Epithelial cell of prostate (primary cell): ENCODE measurements around the gene FAM25G.

Source experiments
- DNase-seq: peaks from one replicate; pipeline ENCODE4 v3.0.0-alpha.2; 2011; ENCODE audit warnings: low read depth, low spot score
- H3K27ac ChIP-seq: fragments of 450-650 bp; 2 replicates; pipeline ENCODE4 v1.5.1; 2017; ENCODE audit warnings: mild to moderate bottlenecking

The FAM25G gene

DNA sequence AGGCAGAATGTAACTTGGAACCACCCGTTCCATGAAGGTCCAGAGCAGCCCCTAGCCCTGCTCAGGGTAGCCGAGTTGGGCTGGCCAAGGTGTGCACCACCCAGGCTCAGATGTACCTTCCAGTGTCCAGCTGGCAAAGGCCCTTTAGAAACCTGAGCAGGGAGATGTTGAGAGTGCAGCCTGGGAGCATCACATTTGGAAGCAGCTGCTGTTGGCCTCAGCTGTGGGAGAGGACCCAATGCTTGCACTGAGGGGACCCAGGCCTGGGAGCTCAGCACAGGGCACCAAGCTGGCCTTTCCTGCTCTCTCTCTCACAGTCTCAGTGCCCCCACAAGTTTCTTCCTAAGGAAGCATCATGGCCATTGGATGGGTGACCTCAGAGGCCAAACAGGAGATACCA, 41.1 kb downstream of the FAM25G start:
- DNase-seq = no peak
- no peak overlapping the region for H3K27ac ChIP-seq

DNA sequence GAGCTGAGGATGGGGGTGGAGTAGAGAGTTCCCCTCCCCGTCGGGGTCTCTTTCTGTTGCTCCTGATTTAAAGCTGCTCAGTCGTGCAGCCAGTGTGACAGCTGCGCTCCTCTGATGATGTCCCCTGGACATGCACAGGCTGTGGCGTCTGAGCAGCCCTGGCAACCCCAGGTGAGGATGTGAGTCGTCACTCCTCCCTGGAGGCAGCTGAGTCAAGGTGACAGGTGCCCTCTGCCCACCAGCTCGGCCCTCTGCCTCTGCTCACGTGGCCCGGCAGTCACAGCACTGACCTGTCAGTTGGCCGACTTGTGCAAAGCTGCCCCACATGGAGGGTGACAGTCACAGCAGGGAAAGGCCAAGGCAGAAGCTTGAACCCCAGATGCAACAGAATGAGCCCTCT, 41.5 kb downstream of the FAM25G start:
- DNase-seq = no peak
- no peak overlapping the region for H3K27ac ChIP-seq

DNA sequence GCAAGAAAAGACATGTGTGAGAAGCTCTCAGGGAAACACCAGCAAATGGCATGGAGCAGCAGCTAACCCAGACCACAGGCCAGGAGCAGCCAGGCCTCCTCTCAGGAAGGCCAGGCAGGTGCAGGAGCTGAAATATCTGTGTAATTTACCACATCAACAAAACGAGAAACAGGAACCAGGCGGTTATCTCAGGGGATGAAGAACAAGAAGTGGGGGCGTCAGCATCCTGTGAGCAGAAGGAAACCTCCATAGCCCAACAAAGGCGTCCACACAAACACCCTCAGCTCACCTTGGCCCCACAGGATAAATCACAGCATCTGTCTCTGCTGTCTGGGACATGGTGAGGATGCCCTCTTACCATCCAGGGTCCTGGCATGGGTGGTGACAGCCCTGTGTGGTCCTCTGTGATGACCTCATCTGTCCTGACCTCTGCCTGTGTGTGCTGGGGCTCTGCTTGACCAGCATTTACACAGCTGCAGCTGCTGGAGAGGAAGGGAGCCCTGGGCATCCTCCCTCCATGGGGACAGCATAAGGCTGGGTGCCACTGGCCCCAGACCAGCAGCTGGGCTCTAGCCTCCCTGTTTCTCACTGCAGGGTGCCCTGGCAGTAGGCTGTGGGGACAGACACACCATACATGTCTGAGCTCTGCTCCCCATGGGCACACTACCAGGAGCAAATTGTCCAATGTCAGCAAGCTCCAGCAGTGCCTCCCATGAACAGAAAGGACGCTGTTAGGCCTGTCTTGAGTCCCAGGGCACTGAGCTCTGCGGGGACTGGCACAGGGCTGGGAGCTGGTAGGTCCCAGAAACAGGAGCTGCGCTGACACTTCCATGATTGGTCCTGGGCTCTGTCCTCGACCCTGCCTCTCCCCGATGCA, 42.2 kb downstream of the FAM25G start:
- no peak for DNase-seq
- no peak overlapping the region for H3K27ac ChIP-seq

DNA sequence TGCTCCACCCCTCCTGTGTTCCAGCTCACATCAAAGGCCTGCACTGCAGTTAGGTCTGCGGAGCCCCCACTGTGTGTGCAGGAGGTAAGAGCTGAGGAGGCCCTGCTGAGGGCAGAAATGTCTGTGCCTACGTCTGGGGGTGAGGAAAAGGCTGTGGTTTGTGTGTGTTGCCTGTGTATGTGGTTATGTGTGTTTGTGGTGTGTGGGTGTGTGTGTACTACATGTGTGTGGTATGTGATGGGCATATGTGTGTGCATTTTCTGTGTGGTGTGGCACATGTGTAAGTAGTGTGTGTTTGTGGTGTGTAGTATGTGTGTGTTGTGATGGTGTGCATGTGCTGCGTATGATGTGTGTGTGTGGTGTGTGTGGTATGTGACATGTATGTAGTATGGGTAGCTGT, 43.8 kb downstream of the FAM25G start:
- no peak overlapping the region for H3K27ac ChIP-seq
- no peak for DNase-seq

DNA sequence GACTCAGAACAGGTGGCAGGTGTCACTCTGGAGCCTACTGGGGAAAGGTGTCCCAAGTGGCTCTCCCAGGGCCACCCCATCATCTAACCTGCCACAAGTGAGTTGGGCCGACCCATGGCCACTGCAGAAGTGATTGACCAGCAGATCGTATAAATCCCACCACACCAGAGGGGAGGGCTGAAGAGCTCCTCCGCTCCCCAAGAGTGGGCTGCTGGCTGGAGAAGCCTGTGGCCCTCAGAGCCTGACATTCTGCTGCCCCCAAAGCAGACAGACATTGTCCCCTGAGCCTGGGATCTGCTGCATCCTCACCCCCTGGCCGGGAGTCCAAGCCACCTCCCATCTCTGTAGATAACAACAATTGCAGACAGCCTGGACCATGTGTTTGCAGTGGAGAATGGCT, 44.3 kb downstream of the FAM25G start:
- no peak for DNase-seq
- H3K27ac ChIP-seq = no peak overlapping the region

DNA sequence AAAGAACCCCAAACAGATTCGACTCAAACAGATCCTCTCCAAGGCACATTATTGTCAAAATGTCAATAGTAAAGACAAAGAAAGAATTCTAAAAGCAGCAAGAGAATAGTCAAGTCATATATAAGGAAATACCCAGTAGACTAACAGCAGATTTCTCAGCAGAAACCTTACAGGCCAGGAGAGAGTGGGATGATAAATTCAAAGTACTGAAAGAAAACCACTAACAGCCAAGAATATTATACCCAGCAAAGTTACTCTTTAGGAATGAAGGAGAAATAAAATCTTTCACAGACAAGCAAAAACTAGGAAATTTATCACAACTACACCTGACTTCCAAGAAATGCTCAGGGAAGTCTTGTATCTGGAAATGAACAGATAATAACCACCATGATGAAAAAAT, 45.8 kb downstream of the FAM25G start:
- no peak overlapping the region for H3K27ac ChIP-seq
- DNase-seq = no peak

DNA sequence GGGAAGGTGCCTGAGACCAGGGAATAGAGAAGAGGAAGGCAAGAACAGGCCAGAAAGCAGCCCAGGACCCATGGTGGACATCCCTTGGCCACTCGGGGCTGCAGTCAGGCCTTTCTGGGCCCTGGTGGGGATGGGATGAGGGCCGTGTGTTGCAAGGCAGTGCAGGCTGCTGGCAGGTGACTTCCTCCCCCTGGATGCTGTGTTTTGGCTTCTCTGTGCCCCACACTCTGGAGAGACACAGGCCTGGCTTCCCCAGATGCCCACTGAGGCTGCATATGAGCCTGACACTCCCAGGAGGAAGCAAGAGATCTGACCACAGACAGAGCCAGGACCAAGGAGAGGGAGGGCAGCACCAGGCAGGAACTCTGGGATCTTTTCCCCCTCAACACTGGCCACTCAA, 47.5 kb downstream of the FAM25G start:
- no peak overlapping the region for H3K27ac ChIP-seq
- DNase-seq = no peak

DNA sequence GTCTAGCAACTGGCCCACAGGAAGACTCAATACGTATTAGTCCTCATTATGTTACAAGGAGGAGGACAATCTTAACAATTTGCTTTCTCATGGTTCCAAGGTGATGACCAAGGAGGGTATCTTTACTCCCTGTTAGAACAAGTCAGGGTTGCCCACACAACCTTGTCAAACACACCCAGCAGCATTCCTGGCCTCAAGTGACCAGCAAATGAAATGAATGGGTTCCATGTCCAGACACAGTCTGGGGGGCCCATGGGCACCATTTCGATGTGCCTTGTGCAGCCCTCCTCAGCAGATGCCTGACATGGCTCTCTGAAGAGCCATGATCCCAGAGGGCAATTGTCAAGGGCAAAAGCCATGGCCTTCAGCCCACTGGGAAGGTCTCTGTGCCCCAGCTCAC, 48.4 kb downstream of the FAM25G start:
- H3K27ac ChIP-seq = no peak overlapping the region
- DNase-seq = no peak

DNA sequence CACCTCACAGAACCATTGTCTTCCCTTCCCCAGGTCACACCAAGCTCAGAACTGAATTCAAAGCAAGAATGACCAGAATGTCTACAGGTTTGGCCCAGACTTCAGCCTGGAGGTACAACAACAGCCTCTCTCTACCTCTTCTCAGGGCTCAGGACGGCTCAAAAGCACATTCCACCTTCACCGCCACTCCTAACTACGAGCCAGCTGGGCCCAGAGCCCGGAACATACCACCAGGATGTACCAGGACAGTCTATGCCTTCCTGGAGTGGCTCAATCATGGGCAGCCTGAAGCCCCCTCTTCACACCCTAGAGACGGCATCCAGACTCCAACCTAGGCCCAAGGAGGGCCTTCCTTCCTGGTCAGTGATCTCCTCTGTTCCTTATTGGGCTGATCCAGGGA, 49.1 kb downstream of the FAM25G start:
- DNase-seq = no peak
- H3K27ac ChIP-seq = no peak overlapping the region

DNA sequence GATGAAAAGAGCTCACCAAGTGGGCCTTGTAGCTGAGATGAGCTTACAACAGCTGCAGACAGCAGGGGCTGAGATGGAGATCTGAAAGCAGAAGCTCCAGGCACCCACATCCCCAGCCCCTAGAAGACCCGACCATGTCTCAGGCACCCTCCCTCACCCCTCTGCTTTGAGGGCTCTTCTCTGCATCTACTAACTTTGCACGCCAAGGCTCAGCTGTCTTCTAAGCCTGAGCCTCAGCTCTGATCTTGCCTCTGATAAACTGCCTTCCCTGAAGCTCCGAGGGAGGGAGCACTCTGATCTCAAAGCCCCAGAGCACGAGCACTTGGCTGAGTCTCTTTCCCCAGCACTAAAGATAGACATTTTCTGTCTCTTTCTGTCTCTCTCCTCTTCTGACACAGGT, 49.6 kb downstream of the FAM25G start:
- no peak overlapping the region for H3K27ac ChIP-seq
- no peak for DNase-seq

DNA sequence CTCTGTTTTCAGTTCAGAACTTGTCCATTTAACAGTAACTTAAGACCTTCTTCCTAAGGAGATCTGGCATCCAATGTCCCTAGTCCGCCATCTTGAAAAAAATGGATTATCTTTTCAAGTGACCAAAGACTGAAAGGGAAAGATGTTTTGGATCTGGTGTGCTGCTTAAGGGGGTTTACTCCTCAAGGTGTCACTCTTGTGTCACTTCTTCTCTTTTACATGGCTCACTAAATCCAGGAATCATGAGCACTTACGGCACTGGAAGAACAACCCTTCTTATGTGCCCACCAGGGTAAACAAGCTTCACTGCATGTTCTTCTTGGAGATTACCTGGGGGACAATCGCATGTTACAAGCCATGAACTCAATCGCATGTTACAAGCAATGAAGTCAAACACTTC, 51.3 kb downstream of the FAM25G start:
- H3K27ac ChIP-seq = no peak overlapping the region
- DNase-seq = no peak

DNA sequence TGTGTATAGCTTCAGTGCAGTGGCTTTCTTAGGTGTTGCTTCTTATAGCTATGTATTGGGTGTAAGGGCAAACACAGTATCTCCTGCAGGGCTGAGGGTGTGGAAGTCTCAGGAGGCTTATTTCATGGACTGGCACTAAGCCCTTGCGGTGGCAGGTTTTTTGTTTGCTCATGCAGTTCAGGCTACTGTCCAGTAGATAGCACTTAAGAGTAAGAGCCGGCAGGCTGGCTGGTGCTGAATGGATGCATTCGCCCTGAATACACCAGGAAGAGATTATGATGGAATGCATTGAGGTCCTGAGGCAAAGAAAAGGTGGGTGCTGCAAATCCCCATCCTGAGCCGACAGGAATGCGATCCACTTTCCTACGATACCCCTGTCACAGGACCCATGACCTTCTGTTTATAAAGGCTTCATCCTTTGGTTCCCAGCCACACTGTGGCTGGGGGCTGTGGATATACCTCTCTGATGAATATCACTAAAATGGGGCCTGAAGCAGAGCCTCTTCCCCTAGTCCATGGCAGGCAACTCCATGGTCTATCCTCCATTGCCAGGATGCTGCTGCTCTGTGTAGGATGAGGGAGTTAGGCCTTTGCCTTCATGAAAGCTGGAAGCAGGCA, 52.5 kb downstream of the FAM25G start:
- no peak overlapping the region for H3K27ac ChIP-seq
- peak; percentile 60 for DNase-seq
